ENCODE data around the gene STK25.

STK25 gene

DNA sequence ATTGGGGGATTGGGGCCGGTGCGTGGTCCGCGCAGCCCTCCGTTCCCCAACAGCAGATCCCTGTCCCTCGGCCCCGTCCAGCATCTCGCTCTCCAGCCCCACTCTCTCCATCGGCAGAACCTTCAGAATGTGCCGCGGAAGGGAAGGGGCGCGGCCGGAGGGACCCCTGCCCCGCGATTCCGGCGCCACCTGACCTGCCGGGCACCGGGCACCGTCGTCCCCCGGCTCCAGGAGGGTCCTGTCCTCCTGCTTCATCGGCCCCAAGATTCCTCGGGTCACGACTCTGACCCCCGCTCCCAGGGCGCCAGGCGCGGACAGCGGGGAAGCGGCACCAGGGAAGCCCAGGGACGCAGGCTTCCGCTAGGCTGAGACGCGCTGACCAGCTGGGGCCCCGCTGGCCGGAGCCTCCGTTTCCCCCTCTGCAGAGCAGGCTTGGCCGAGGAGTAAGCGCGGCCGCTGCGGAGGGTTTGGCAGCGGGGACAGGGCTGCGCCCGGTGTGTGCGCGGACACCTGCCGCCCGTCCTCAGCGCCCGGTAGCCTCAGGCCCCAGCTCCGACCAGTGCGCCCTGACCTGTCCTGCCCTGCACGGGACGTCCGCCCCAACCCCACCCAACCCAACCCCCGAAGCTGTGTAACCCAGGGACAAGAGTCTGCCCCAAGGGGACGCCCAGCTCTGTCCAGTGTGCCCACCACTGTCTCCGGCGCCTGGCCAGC, 33.3 kb upstream of the STK25 start:
- Histone ChIP-seq H4K20me1 (ENCODE audit: insufficient read depth, low read length) (no peaks in the 10 kb centered on the region), H3K4me3 (ENCODE audit: low read length) (no peak overlapping the region), H3K27me3 (replicated peaks; ENCODE audit: insufficient read depth, low read length) (peaks cover 12% of the 10 kb centered on the region), H2AFZ (ENCODE audit: low read length) (no peak overlapping the region), H3K4me2 (ENCODE audit: low read depth, low read length) (no peak overlapping the region), H3K9me3 (replicated peaks; ENCODE audit: insufficient read depth, low read length) (no peaks in the 10 kb centered on the region), H3K36me3 (replicated peaks; ENCODE audit: insufficient read depth, low read length) (no peaks in the 10 kb centered on the region), H3K27ac (ENCODE audit: low read length) (no peak overlapping the region), H3K9ac (ENCODE audit: low read length) (no peak overlapping the region), H3K79me2 (ENCODE audit: low read length) (no peaks in the 10 kb centered on the region), H3K4me1 (ENCODE audit: low read length) (no peaks in the 10 kb centered on the region), H3K9me2 (replicated peaks; ENCODE audit: insufficient read depth, low read length) (no peaks in the 10 kb centered on the region), H3F3A (ENCODE audit: insufficient read depth, low read length) (no peaks in the 10 kb centered on the region)
- TF ChIP-seq EZH2phosphoT487 (IDR thresholded peaks at IDR 0.05; ENCODE audit: low read length) (no peak), EZH2 (optimal IDR thresholded peaks at IDR 0.05; ENCODE audit: low read depth, low read length) (no peak)
- TF ChIP-seq, protein P1, sequence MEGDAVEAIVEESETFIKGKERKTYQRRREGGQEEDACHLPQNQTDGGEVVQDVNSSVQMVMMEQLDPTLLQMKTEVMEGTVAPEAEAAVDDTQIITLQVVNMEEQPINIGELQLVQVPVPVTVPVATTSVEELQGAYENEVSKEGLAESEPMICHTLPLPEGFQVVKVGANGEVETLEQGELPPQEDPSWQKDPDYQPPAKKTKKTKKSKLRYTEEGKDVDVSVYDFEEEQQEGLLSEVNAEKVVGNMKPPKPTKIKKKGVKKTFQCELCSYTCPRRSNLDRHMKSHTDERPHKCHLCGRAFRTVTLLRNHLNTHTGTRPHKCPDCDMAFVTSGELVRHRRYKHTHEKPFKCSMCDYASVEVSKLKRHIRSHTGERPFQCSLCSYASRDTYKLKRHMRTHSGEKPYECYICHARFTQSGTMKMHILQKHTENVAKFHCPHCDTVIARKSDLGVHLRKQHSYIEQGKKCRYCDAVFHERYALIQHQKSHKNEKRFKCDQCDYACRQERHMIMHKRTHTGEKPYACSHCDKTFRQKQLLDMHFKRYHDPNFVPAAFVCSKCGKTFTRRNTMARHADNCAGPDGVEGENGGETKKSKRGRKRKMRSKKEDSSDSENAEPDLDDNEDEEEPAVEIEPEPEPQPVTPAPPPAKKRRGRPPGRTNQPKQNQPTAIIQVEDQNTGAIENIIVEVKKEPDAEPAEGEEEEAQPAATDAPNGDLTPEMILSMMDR (IDR thresholded peaks at IDR 0.05; ENCODE audit: low read length): no peak
- no peak for DNase-seq

DNA sequence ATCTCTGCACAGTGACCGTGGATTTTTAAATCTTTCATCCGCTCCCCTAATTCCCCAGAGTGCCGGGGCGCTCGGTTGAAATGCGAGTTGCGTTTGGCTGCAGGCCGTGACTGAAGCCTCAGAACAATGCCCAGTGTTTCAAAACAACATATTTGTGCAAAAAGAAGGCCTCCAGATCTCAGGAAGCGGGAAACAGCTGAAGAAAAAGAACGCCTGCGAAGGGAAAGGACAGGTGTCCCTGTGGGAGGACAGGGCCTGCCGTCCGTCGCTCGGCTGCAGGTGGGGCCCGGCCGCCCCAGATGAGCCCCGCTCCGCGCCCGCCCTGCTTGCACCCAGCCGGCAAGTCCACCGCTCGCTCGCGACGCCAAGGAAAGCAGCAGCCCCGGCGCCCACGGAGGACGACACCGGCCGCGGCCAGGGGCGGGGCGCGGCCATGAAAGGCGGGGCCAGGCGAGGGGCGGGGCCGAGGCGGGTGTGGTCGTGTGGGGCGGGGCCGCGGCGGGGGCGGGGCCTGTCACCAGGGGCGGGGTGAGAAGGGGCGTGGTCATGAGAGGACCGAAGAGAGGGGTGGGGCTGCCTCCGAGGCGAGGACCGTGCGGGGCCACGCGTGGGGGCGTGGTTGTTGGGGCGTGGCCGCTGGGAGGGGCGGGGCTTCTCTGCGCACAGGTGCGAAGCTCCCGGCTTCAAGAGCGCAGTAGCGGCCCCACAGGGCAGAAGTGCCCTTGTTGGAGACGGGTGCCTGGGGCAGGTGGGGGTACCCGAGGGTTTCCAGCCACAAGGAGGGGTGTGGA, 32.6 kb upstream of the STK25 start:
- no peaks in the 10 kb centered on the region for H3K9me2 ChIP-seq (replicated peaks; ENCODE audit: insufficient read depth, low read length)
- H3K9me3 ChIP-seq (replicated peaks; ENCODE audit: insufficient read depth, low read length): no peaks in the 10 kb centered on the region
- no peaks in the 10 kb centered on the region for H3K36me3 ChIP-seq (replicated peaks; ENCODE audit: insufficient read depth, low read length)
- no peaks in the 10 kb centered on the region for H3K79me2 ChIP-seq (ENCODE audit: low read length)
- no peak for DNase-seq
- TF ChIP-seq, protein P1 (IDR thresholded peaks at IDR 0.05; ENCODE audit: low read length): no peak
- no peak for TF ChIP-seq EZH2phosphoT487 (IDR thresholded peaks at IDR 0.05; ENCODE audit: low read length)
- TF ChIP-seq EZH2 (optimal IDR thresholded peaks at IDR 0.05; ENCODE audit: low read depth, low read length): no peak
- no peaks in the 10 kb centered on the region for H4K20me1 ChIP-seq (ENCODE audit: insufficient read depth, low read length)
- H3K27ac ChIP-seq (ENCODE audit: low read length): no peak overlapping the region
- H3F3A ChIP-seq (ENCODE audit: insufficient read depth, low read length): no peaks in the 10 kb centered on the region
- H3K4me2 ChIP-seq (ENCODE audit: low read depth, low read length): no peak overlapping the region
- H3K27me3 ChIP-seq (replicated peaks; ENCODE audit: insufficient read depth, low read length): peaks cover 4% of the 10 kb centered on the region; the same call in 1 of the 2 replicates
- H3K9ac ChIP-seq (ENCODE audit: low read length): no peak overlapping the region
- no peak overlapping the region for H2AFZ ChIP-seq (ENCODE audit: low read length)
- H3K4me1 ChIP-seq (ENCODE audit: low read length): no peaks in the 10 kb centered on the region
- no peak overlapping the region for H3K4me3 ChIP-seq (ENCODE audit: low read length)

DNA sequence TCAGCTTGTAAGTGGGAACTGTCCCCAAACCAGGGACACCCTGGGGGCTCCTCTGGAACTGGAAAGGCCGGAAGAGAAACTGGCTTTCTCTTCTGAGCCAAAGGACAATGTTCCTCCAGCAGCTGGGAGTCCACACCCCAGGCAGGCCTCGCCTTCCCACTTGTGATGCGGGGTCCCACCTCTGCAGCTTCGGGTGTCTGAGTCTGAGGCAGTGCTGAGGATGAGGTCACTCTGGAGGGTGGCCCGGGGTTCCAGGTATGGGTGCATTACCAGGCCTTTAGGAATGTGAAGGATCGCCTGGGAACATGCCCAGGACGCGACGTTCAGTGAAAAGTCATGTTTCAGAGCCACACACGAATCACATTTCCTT, 32.0 kb upstream of the STK25 start:
- Histone ChIP-seq H4K20me1 (ENCODE audit: insufficient read depth, low read length) (no peaks in the 10 kb centered on the region), H3K9me3 (replicated peaks; ENCODE audit: insufficient read depth, low read length) (no peaks in the 10 kb centered on the region), H2AFZ (ENCODE audit: low read length) (no peak overlapping the region), H3K79me2 (ENCODE audit: low read length) (no peaks in the 10 kb centered on the region), H3F3A (ENCODE audit: insufficient read depth, low read length) (no peaks in the 10 kb centered on the region), H3K27ac (ENCODE audit: low read length) (no peak overlapping the region), H3K4me3 (ENCODE audit: low read length) (no peak overlapping the region), H3K9me2 (replicated peaks; ENCODE audit: insufficient read depth, low read length) (no peaks in the 10 kb centered on the region), H3K36me3 (replicated peaks; ENCODE audit: insufficient read depth, low read length) (no peaks in the 10 kb centered on the region), H3K4me1 (ENCODE audit: low read length) (no peaks in the 10 kb centered on the region), H3K27me3 (replicated peaks; ENCODE audit: insufficient read depth, low read length) (peaks cover 4% of the 10 kb centered on the region; the same call in 1 of the 2 replicates), H3K4me2 (ENCODE audit: low read depth, low read length) (no peak overlapping the region), H3K9ac (ENCODE audit: low read length) (no peak overlapping the region)
- no peak for TF ChIP-seq EZH2phosphoT487 (IDR thresholded peaks at IDR 0.05; ENCODE audit: low read length)
- TF ChIP-seq, protein P1 (IDR thresholded peaks at IDR 0.05; ENCODE audit: low read length): no peak
- TF ChIP-seq EZH2 (optimal IDR thresholded peaks at IDR 0.05; ENCODE audit: low read depth, low read length): no peak
- no peak for DNase-seq
